A673 (cell line): ENCODE data around the gene RFX5. TPM values are rescaled to one million over a fixed set of nuclear protein-coding genes. Genes with fewer than 3 reads are reported as not detected.

Source experiments
- BruUV-seq: library from RNA; stranded (reverse); fragments of 400-500 nt; replicated peaks from 2 replicates; lab custom pipeline; 2021; lab: Mats Ljungman, UMichigan
- CTCF ChIA-PET: fragments of 300-600 bp; sonication (Branson Sonifier 250); formaldehyde crosslinking; loops from one replicate; lab custom pipeline; 2022; ENCODE audit warnings: antibody characterized with exemption; lab: Charles Lee
- POLR2A ChIA-PET: fragments of 300-600 bp; sonication (Branson Sonifier 250); formaldehyde crosslinking; loops from one replicate; lab custom pipeline; 2022; ENCODE audit warnings: antibody characterized with exemption; ENCODE audit not compliant: low non-redundant PET; lab: Charles Lee
- DNase-seq: peaks from one replicate; pipeline ENCODE4 v3.0.0-alpha.2; 2015; ENCODE audit warnings: low spot score
- H3K27ac ChIP-seq: fragments of 200-600 bp; sonication (generic); 2 replicates; pipeline ENCODE4 v1.5.1; 2016; ENCODE audit warnings: mixed run types, low read depth, mild to moderate bottlenecking, mixed read lengths, antibody characterized with exemption, low read length; ENCODE audit not compliant: poor library complexity, severe bottlenecking
- H3K27me3 ChIP-seq: fragments of 200-600 bp; sonication (generic); replicated peaks from 2 replicates; pipeline ENCODE4 v1.6.1; 2017; ENCODE audit warnings: mixed run types, low read depth, mild to moderate bottlenecking, mixed read lengths, antibody characterized with exemption, low read length; ENCODE audit not compliant: insufficient read depth, poor library complexity
- H3K36me3 ChIP-seq: fragments of 200-600 bp; sonication (generic); 2 replicates; pipeline ENCODE4 v1.6.1; 2016; ENCODE audit warnings: mixed run types, mild to moderate bottlenecking, mixed read lengths, antibody characterized with exemption, low read length; ENCODE audit not compliant: insufficient read depth, poor library complexity, severe bottlenecking
- H3K4me1 ChIP-seq: fragments of 200-600 bp; sonication (generic); 2 replicates; pipeline ENCODE4 v1.6.1; 2017; ENCODE audit warnings: mixed run types, mild to moderate bottlenecking, mixed read lengths, antibody characterized with exemption, low read length; ENCODE audit not compliant: insufficient read depth, poor library complexity, severe bottlenecking
- H3K4me3 ChIP-seq: fragments of 200-600 bp; sonication (generic); 2 replicates; pipeline ENCODE4 v1.5.1; 2016; ENCODE audit warnings: low read depth, mixed run types, mild to moderate bottlenecking, mixed read lengths, low read length; ENCODE audit not compliant: poor library complexity, severe bottlenecking
- H3K9me3 ChIP-seq: fragments of 200-600 bp; sonication (generic); 2 replicates; pipeline ENCODE4 v1.6.1; 2016; ENCODE audit warnings: mixed run types, low read depth, mild to moderate bottlenecking, mixed read lengths, antibody characterized with exemption, low read length; ENCODE audit not compliant: poor library complexity, severe bottlenecking
- EZH2 ChIP-seq: fragments of 200-600 bp; sonication (generic); IDR thresholded peaks from 2 replicates; pipeline ENCODE4 v1.6.1; 2017; ENCODE audit warnings: borderline replicate concordance, low read depth, mild to moderate bottlenecking, mixed read lengths, antibody characterized with exemption, low read length; ENCODE audit not compliant: poor library complexity, severe bottlenecking
- intact Hi-C: fragments of 100-400 bp; cut with micrococcal nuclease; formaldehyde crosslinking; loops from one replicate; pipeline ENCODE4 v1.10.0; 2022; ENCODE audit not compliant: unreplicated experiment
- total RNA-seq: library from RNA; stranded (reverse); gene quantifications from 2 replicates; pipeline ENCODE4 v1.2.3, GENCODE V29; 2021
- TF ChIP-seq, protein P1 (sequence below): fragments of 300-800, 200-600 bp; sonication (generic); conservative IDR thresholded peaks from 2 replicates; pipeline ENCODE4 v1.5.1; 2017; ENCODE audit warnings: low read depth, mild to moderate bottlenecking, antibody characterized with exemption, low read length, moderate library complexity, mixed read lengths

RFX5 gene
- total RNA-seq, 1 experiment from 2014 or later, result 49.0 TPM

DNA sequence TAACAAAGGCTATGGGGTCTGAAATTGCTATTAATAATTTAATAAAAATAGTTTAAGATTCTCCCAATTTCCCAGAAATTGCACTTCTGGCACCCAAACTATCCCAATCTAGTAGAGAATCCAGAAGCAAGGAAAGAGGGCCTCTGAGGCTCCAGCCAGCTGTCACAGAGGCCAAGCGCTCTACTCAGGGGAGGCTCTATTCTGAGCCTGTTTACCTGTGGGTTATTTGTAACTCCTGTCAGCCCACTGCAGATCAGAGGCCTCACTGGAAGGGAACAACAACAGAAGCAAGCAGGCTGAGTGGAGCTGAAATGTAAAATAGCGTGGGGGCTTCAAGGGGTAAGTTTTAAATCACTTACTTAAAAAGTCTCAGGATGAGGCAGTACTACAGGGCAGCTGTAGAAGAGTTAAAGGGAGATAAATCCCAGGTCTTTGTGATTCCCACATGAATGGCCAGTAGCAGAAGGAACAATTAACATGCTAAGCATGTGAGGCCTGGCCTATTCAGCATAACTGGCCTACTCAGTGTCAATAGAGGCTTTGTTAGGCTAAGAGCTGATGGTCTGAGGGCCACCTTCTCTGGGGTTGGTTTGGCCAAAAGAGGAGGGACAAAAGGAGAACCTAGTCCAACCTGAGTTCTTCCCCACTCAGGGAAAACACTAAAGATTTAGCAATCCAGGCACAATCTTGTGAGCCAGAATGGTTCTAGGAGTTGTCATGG, 52.1 kb downstream of the RFX5 start:
- peaks cover 65% of the 10 kb centered on the region for H3K36me3 ChIP-seq
- DNase-seq, result no peak
- no peak overlapping the region for H3K27ac ChIP-seq
- intact Hi-C loops, result no loop called here
- no peaks in the 10 kb centered on the region for H3K4me1 ChIP-seq
- CTCF ChIA-PET, result no interaction called here
- no peak for TF ChIP-seq EZH2
- TF ChIP-seq, protein P1, sequence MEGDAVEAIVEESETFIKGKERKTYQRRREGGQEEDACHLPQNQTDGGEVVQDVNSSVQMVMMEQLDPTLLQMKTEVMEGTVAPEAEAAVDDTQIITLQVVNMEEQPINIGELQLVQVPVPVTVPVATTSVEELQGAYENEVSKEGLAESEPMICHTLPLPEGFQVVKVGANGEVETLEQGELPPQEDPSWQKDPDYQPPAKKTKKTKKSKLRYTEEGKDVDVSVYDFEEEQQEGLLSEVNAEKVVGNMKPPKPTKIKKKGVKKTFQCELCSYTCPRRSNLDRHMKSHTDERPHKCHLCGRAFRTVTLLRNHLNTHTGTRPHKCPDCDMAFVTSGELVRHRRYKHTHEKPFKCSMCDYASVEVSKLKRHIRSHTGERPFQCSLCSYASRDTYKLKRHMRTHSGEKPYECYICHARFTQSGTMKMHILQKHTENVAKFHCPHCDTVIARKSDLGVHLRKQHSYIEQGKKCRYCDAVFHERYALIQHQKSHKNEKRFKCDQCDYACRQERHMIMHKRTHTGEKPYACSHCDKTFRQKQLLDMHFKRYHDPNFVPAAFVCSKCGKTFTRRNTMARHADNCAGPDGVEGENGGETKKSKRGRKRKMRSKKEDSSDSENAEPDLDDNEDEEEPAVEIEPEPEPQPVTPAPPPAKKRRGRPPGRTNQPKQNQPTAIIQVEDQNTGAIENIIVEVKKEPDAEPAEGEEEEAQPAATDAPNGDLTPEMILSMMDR, result no peak
- no peak overlapping the region for H3K4me3 ChIP-seq
- H3K9me3 ChIP-seq, result no peaks in the 10 kb centered on the region
- POLR2A ChIA-PET, result no interaction called here
- H3K27me3 ChIP-seq, result no peaks in the 10 kb centered on the region
- BruUV-seq, result no TSS peak

DNA sequence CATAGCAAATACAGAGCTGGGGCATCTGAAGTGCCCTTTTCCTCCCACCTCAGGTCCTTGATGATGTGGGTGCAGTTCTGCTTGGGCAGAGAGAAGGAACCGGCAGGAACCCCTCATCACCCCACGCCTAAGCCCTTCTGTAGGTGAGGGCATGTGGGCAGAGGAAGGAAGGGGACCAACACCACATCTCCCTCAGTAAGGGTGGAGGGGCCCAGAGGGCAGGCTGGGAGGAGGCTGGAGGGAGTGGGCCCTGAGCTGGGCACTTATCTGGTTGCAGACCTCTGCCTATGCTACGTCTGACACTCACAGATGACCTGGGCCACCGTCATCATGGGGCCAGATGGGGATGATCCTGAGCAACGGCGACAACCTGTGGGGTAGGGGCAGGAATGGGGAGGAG, 54.0 kb downstream of the RFX5 start:
- TF ChIP-seq EZH2, result no peak
- TF ChIP-seq, protein P1, result no peak
- peaks cover 64% of the 10 kb centered on the region for H3K36me3 ChIP-seq
- no peak overlapping the region for H3K27ac ChIP-seq
- intact Hi-C loops, result no loop called here
- ChIA-PET CTCF (no interaction called here), POLR2A (no interaction called here)
- no peaks in the 10 kb centered on the region for H3K4me1 ChIP-seq
- no peaks in the 10 kb centered on the region for H3K9me3 ChIP-seq
- no peaks in the 10 kb centered on the region for H3K27me3 ChIP-seq
- H3K4me3 ChIP-seq, result no peak overlapping the region
- no peak for DNase-seq
- BruUV-seq, result no TSS peak

DNA sequence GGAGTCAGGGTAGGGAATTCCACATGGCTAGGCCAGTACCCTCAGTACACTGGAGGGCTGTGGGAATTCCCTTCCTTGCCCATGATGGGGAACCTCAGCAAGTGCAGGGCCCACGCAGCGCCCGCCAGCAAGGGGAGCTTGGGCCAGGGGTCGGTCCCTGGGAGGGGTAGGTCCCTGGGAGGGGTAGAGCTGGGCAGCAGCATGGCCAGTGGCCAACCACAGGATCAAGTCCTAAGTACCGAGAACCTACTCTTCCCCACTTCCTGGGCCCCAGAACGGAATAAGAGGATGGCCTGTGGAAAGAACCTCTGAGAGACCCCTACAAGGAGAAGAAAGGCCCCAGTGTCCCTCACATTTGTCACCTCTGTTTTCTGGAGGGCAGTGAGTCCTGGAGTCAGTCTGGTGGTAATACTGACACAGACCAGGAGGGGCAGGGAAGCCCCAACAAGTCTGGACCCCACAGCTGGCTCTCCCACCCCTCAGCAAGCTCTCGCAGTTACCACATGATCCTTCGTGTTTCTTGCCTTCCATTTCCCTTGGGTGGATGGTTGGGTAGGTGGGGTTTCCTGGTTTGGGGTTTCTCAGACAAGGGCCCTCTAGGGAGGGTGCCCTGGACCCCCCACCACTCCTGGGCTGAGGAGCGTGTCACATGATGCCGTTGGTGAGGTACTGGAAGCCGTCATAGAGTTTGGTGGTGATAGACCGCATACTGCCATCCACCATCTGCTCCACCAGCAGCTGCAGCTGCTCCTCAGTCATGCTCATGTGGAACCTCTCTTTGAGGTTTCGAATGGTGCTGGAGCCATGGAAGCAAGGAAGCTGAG, 54.6 kb downstream of the RFX5 start:
- CTCF ChIA-PET, result no interaction called here
- Histone ChIP-seq H3K36me3 (peaks cover 65% of the 10 kb centered on the region), H3K4me1 (no peaks in the 10 kb centered on the region), H3K9me3 (no peaks in the 10 kb centered on the region), H3K4me3 (no peak overlapping the region), H3K27ac (no peak overlapping the region), H3K27me3 (no peaks in the 10 kb centered on the region)
- no TSS peak for BruUV-seq
- DNase-seq, result no peak
- POLR2A ChIA-PET, result no interaction called here
- intact Hi-C loops, result no loop called here
- no peak for TF ChIP-seq EZH2
- TF ChIP-seq, protein P1, result no peak
